Erythroblast (primary cell): ENCODE data around the gene NUDT6.

Experiments
- GATA1 ChIP-seq: IDR thresholded peaks from 2 replicates; pipeline ENCODE4 v1.6.1; 2011; ENCODE audit warnings: low read depth, mild to moderate bottlenecking, control low read depth, low read length, moderate library complexity
- POLR2A ChIP-seq: IDR thresholded peaks from 2 replicates; pipeline ENCODE4 v1.6.1; 2011; ENCODE audit warnings: mild to moderate bottlenecking, low read length

- no peak for TF ChIP-seq POLR2A
- TF ChIP-seq GATA1 = no peak
Measured at GRCh38 chr4:122921971-122922876, at the start of gene NUDT6.
